ENCODE measurements around the gene SLC35F2.

SLC35F2 gene

DNA sequence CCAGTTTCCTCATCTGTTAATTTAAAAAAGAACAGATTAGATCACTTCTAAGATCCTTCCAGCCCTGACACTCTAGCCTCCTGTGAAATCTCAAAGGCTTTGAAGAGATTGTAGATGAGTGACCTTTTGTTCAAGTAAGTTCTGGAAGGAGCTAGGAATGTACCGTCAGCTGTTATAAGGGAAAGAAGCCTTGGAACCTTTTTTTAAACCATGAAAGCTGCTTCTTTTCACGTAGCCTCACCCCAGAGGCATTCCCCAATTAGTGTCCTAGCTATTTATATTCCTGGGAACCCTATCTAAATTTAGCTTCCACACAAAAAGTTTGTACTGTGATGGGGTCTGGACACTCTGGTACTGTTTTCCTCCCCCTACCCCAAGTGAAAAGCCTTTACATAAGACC lies 111.0 kb downstream of the SLC35F2 start:
- no peaks in the 10 kb centered on the region for H3K36me3 ChIP-seq

DNA sequence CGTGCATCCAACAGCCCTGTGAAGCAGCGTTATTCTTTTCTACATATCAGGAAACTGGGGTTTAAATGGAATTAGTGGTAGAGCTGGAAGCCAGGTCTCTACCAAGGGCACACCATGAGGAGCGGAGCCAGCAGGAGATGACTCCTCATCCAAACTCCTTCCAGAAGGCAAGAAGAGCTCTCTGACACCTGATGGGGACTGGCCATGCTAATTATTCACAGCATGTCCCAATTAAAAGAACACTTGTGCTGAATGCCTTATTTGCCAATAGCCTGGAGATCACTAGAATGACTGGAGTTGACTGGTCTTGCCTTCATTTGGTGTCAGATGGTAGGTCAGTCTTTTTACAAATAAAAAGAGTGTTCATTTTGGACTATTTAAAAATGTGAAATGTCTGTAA lies 113.9 kb downstream of the SLC35F2 start:
- H3K4me1 ChIP-seq, result no peaks in the 10 kb centered on the region
- no peaks in the 10 kb centered on the region for H4K20me1 ChIP-seq
- H3K9me3 ChIP-seq, result 0 out of 2 replicates have a peak, but pooled peaks cover 5% of the 10 kb centered on the region
- H3K4me3 ChIP-seq, result no peak overlapping the region
- no peak overlapping the region for H3K4me2 ChIP-seq
- H3K9ac ChIP-seq, result no peak overlapping the region
- H3K36me3 ChIP-seq, result no peaks in the 10 kb centered on the region
- no peak for TF ChIP-seq Cebpa-rat (IDR thresholded peaks at IDR 0.05)
- no peak overlapping the region for H3K27ac ChIP-seq
- H3K27me3 ChIP-seq, result no peaks in the 10 kb centered on the region

More for the DNA sequence above, 111.0 kb downstream of the SLC35F2 start:
- no peak overlapping the region for H3K9ac ChIP-seq
- H3K4me2 ChIP-seq, result no peak overlapping the region
- TF ChIP-seq Cebpa-rat (IDR thresholded peaks at IDR 0.05), result no peak
- H3K27me3 ChIP-seq, result no peaks in the 10 kb centered on the region
- H3K9me3 ChIP-seq, result no peaks in the 10 kb centered on the region
- no peaks in the 10 kb centered on the region for H4K20me1 ChIP-seq
- H3K4me1 ChIP-seq, result no peaks in the 10 kb centered on the region
- H3K4me3 ChIP-seq, result no peak overlapping the region
- no peak overlapping the region for H3K27ac ChIP-seq

DNA sequence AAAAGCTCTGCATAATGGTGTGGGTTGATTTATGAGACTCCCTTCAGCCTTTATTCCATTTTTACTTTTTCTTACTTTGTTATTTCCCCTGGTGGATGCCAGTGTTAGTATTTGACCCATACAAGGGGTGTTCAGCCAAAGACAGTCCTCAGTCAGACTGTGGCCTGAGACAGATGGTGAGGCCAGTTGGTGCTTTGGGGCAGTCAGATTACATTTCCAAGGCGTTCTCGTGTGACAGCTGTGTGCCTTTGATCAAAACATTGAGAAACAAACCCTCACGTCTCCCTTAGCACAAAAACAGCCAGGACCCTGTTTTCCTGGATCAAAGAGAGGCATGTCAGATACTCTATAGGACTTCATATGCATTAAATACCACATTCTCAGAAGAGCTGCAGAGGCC lies 115.4 kb downstream of the SLC35F2 start:
- TF ChIP-seq Cebpa-rat (IDR thresholded peaks at IDR 0.05), result no peak
- Histone ChIP-seq H3K9me3 (0 out of 2 replicates have a peak, but pooled peaks cover 6% of the 10 kb centered on the region), H4K20me1 (no peaks in the 10 kb centered on the region), H3K36me3 (no peaks in the 10 kb centered on the region), H3K27me3 (no peaks in the 10 kb centered on the region), H3K27ac (no peak overlapping the region), H3K4me1 (no peaks in the 10 kb centered on the region), H3K4me2 (no peak overlapping the region), H3K4me3 (no peak overlapping the region), H3K9ac (no peak overlapping the region)

DNA sequence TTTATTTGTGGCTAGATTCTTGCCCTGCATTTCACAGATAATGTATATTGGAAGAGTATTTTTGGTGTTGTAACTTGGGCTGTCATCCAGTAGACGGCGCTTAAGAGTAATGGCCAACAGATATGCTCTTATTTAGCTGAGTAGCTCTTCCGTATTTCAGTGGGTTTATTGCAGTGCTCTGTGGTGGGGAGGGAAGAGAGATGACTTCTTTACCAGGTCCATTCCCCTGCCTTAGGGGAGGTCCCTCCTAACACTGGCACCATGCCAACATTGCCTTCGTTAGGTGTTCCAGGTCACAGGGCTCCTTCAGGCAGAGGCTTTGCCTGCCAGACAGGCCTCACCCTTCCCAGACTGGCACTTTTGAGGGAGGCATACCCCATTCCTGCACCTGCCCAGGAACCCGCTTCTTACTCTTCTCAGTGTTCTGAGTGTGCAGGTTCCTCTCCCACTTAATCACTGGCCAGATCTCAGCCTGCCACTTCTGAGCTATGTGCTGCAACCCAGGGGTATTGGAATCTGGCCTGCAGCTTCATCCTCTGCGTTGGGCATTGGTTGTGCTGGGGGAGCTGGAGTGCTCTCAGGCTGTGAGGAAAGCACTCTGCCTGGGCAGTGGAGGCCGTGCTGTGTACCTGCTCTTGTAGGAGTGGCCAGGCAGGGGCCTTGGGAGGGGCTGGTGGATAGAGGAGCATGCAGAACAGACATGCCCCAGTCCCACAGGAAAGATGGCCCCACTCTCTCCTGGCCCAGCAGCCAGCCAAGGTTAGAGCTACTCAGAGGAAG lies 117.4 kb downstream of the SLC35F2 start:
- Histone ChIP-seq H3K9me3 (0 out of 2 replicates have a peak, but pooled peaks cover 6% of the 10 kb centered on the region), H3K4me1 (no peaks in the 10 kb centered on the region), H3K4me2 (no peak overlapping the region), H3K27ac (no peak overlapping the region), H3K4me3 (no peak overlapping the region), H3K9ac (no peak overlapping the region), H3K36me3 (no peaks in the 10 kb centered on the region), H4K20me1 (no peaks in the 10 kb centered on the region), H3K27me3 (no peaks in the 10 kb centered on the region)
- TF ChIP-seq Cebpa-rat (IDR thresholded peaks at IDR 0.05), result no peak
